Heart right ventricle (tissue), 16 donors: Measurements from ENCODE around the gene DOHH. TPM values are rescaled to one million over a fixed set of nuclear protein-coding genes. Genes with fewer than 3 reads are reported as not detected.

Experiments used
- ATAC-seq, 8 donors: fragments of 200-7000 bp; cut with Tn5 transposase; one replicate each; pipeline ENCODE4 v1.9.1; 2020; ENCODE audit warnings: mild to moderate bottlenecking in 8 of 8, moderate library complexity in 8 of 8, moderate number of reproducible peaks in 1 of 8
- DNase-seq, 2 donors: peaks; one replicate each; pipeline ENCODE4 v3.0.0-alpha.2; 2020
- H3K27ac ChIP-seq, 10 donors: fragments of 200-600 bp; sonication (generic) in 2 of 10; one replicate each; pipeline versions ENCODE4 v1.5.0 to v1.8.0; 2020 to 2022; ENCODE audit warnings: mild to moderate bottlenecking in 3 of 10
- H3K27me3 ChIP-seq, 7 donors: fragments of 200-600 bp; one replicate each; pipeline ENCODE4 v1.8.0; 2021 to 2022; ENCODE audit warnings: mild to moderate bottlenecking in 2 of 7
- H3K36me3 ChIP-seq, 9 donors: fragments of 200-600 bp; sonication (generic) in 1 of 9; one replicate each; pipeline versions ENCODE4 v1.5.0 to v1.8.0; 2020 to 2022; ENCODE audit warnings: mild to moderate bottlenecking in 2 of 9
- H3K4me1 ChIP-seq, 9 donors: fragments of 200-600 bp; sonication (generic) in 1 of 9; one replicate each; pipeline versions ENCODE4 v1.5.0 to v1.8.0; 2020 to 2022; ENCODE audit warnings: mild to moderate bottlenecking in 4 of 9
- H3K4me3 ChIP-seq, 10 donors: fragments of 200-600 bp; sonication (generic) in 2 of 10; one replicate each; pipeline versions ENCODE4 v1.5.0 to v1.8.0; 2020 to 2022; ENCODE audit warnings: mild to moderate bottlenecking in 7 of 10, moderate library complexity in 2 of 10
- H3K9me3 ChIP-seq, 11 donors: fragments of 200-600 bp in 10 of 11; sonication (generic) in 2 of 11; one replicate each; pipeline versions ENCODE4 v1.5.0 to v1.8.0; 2013 to 2022; ENCODE audit warnings: mild to moderate bottlenecking in 2 of 11, control low read depth in 1 of 11, moderate library complexity in 1 of 11
- CTCF ChIP-seq, 9 donors: fragments of 200-600 bp; sonication (generic) in 2 of 9; IDR thresholded peaks; one replicate each; pipeline versions ENCODE4 v1.5.0 to v1.8.0; 2021 to 2022; ENCODE audit warnings: antibody characterized with exemption in 9 of 9, mild to moderate bottlenecking in 5 of 9, moderate library complexity in 1 of 9
- WGBS, 2 donors: extraction: QIAGEN DNeasy Blood & Tissue Kit; methylation state at CpG; one replicate each; pipeline ENCODE4 v1.1.7; 2013; ENCODE audit warnings: inconsistent platforms in 1 of 2; 5-methylcytosine and 5-hydroxymethylcytosine counted together
- intact Hi-C, 10 donors: fragments of 100-400 bp; cut with DNase I; formaldehyde crosslinking; loops; one replicate each; pipeline versions ENCODE4 v1.11.1 to v1.14.2; 2022
- polyA plus RNA-seq, 2 donors: library from polyadenylated mRNA; stranded (reverse); fragments of 200-250 nt; gene quantifications; one replicate each; pipeline ENCODE4 v1.2.3, GENCODE V29; 2013
- total RNA-seq, 10 donors: library from RNA; stranded (reverse); fragmentation: NEBNext Ultra II Directional in 3 of 10; extraction: Animal tissue kit (Norgen Biotek cat#: 25700) in 3 of 10; gene quantifications; one replicate each; pipeline versions ENCODE4 v1.2.1 to v1.2.4, GENCODE V29; 2021 to 2023
- donor health status: Arrhythmogenic right ventricular cardiomyopathy.
- donor health status: ischemic (EF 13 %, LVEDD 7.1; RV severe dilation, severe dysfunction).
- donor health status: healthy with polysubstance abuse.
- donor health status: DM: no; HTN: yes; CAD: no.
- donor health status: DM: no; HTN: no; CAD: no.
- donor health status: ischemic (EF 25% LVEDD 6.9; RV normal size, moderate dysfunction).
- donor health status: ischemic (EF 25% LVEDD 5.7; RV mildly dilated, moderate dysfunction).
- donor health status: healthy.
- donor health status: DM: yes; HTN: yes; CAD: no.
- donor health status: Ischemic cardiomyopathy.
- donor health status: ischemic (EF 35%, LVEDD 5.7; RV mildly dilated, moderate dysfunction).
- donor health status: nonischemic (EF 11% LVEDD 7.7; RV severe dilation, severe dysfunction).
- donor health status: DM: yes; HTN: yes; CAD: no.
- donor health status: PGD.
- donor health status: ischemic (EF 29% LVEDD 5.4; RV normal size, mild dysfunction).
- donor health status: nonischemic (EF 23%, LVEDD 6.1; RV moderate dilation, normal function).

DOHH gene
- total and polyA plus RNA-seq, 12 donors, result 7.2 to 30.4 (median 10.3) TPM

- Histone ChIP-seq H3K27me3 (no peaks in the 10 kb centered on the region), H3K4me1 (peaks cover 0 to 18% (median 12%) of the 10 kb centered on the region in 9 donors), H3K36me3 (peaks cover 0 to 58% (median 27%) of the 10 kb centered on the region in 9 donors), H3K4me3 (no peak overlapping the region), H3K9me3 (no peaks in the 10 kb centered on the region), H3K27ac (no peak overlapping the region)
- ATAC-seq (no peak), DNase-seq (no peak)
- intact Hi-C loops, result no loop called here
- 96% methylated on average over 32 of the region's 32 CpGs for WGBS, 2 donors
- no peak for TF ChIP-seq CTCF (IDR thresholded peaks at IDR 0.05)
These were observed 3.8 kb downstream of the DOHH start for GRCh38 chr19:3496392-3497273.

- no peaks in the 10 kb centered on the region for H3K9me3 ChIP-seq
- no peaks in the 10 kb centered on the region for H3K27me3 ChIP-seq
- ATAC-seq (no peak), DNase-seq (no peak)
- WGBS, 2 donors, result 94 to 95% methylated on average over 18 of the region's 18 CpGs
- no peak overlapping the region for H3K27ac ChIP-seq
- peaks cover 0 to 10% (median 6%) of the 10 kb centered on the region in 9 donors for H3K4me1 ChIP-seq
- H3K36me3 ChIP-seq, result peaks cover 0 to 78% (median 27%) of the 10 kb centered on the region in 9 donors
- intact Hi-C loops, result no loop called here
- H3K4me3 ChIP-seq, result no peak overlapping the region
- no peak for TF ChIP-seq CTCF (IDR thresholded peaks at IDR 0.05)
These were observed 5.9 kb downstream of the DOHH start for GRCh38 chr19:3494559-3494958.

GRCh38 chr19:3494051-3494450 is 6.4 kb downstream of the DOHH start:
- Histone ChIP-seq H3K4me1 (peaks cover 0 to 5% (median 1%) of the 10 kb centered on the region in 9 donors), H3K9me3 (no peaks in the 10 kb centered on the region), H3K27ac (no peak overlapping the region), H3K36me3 (peaks cover 0 to 81% (median 27%) of the 10 kb centered on the region in 9 donors), H3K27me3 (no peaks in the 10 kb centered on the region), H3K4me3 (no peak overlapping the region)
- 79 to 85% methylated on average over 15 of the region's 15 CpGs for WGBS, 2 donors
- no peak for TF ChIP-seq CTCF (IDR thresholded peaks at IDR 0.05)
- ATAC-seq (peak in 4 of 8 donors; percentile 5 to 51 (median 38)), DNase-seq (no peak)
- intact Hi-C loops, result no loop called here

GRCh38 chr19:3493651-3494050 is 6.8 kb downstream of the DOHH start:
- no peak overlapping the region for H3K4me3 ChIP-seq
- H3K27me3 ChIP-seq, result no peaks in the 10 kb centered on the region
- TF ChIP-seq CTCF (IDR thresholded peaks at IDR 0.05), result no peak
- H3K27ac ChIP-seq, result no peak overlapping the region
- peak in 4 of 8 donors; percentile 5 to 24 (median 10) for ATAC-seq
- intact Hi-C loops, result no loop called here
- no peak for DNase-seq
- H3K4me1 ChIP-seq, result peaks cover 0 to under 1% (median 0%) of the 10 kb centered on the region in 9 donors
- no peaks in the 10 kb centered on the region for H3K9me3 ChIP-seq
- 94 to 97% methylated on average over 14 of the region's 14 CpGs for WGBS, 2 donors
- peaks cover 0 to 81% (median 27%) of the 10 kb centered on the region in 9 donors for H3K36me3 ChIP-seq
